ENCODE results near the gene IL9.

DNA sequence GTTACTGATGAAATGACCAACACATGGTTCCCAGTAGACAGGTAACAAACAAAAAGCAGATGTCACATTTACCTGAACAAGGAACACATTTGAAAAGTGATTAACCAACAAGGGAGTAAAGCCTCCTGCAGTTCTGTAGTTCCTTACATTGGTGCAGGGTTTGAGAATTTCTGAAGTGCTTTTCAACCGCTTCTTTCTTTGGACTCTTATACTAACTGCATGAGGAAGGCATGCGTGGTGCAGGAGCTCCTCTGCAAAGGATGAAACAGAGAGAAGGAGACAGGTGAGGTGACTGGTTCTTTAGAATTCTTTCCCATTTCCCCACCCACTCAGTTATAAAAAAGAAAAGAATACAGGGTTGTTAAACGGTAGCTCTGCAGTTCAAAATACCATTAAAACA lies 4.6 kb upstream of the IL9 start:
- no peak for TF ChIP-seq POLR2A (IDR thresholded peaks at IDR 0.05)
- TF ChIP-seq, protein P1, sequence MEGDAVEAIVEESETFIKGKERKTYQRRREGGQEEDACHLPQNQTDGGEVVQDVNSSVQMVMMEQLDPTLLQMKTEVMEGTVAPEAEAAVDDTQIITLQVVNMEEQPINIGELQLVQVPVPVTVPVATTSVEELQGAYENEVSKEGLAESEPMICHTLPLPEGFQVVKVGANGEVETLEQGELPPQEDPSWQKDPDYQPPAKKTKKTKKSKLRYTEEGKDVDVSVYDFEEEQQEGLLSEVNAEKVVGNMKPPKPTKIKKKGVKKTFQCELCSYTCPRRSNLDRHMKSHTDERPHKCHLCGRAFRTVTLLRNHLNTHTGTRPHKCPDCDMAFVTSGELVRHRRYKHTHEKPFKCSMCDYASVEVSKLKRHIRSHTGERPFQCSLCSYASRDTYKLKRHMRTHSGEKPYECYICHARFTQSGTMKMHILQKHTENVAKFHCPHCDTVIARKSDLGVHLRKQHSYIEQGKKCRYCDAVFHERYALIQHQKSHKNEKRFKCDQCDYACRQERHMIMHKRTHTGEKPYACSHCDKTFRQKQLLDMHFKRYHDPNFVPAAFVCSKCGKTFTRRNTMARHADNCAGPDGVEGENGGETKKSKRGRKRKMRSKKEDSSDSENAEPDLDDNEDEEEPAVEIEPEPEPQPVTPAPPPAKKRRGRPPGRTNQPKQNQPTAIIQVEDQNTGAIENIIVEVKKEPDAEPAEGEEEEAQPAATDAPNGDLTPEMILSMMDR (IDR thresholded peaks at IDR 0.05) = no peak
